GM18909 (cell line): ENCODE results near the gene SHC3.
"Not testable (repeated sequence)": the region's sequence is repeated elsewhere in the genome, so short reads cannot be mapped to it uniquely, and the experiment has no call there.

Experiments
- ATAC-seq: cut with Tn5 transposase; IDR thresholded peaks from one replicate; pipeline ENCODE4 v1.9.1; 2021; ENCODE audit warnings: mild to moderate bottlenecking; ENCODE audit not compliant: unreplicated experiment, poor library complexity

The SHC3 gene

GRCh38 chr9:89177944-89178829 lies at the start of gene SHC3:
Gene SHC3, minus strand, starts transcription at chr9:89178818. Its CDS starts 358 bp downstream, at chr9:89178460.
- ATAC-seq, result no peak

- no peak for ATAC-seq
Observed at GRCh38 chr9:89225991-89226471, 47.4 kb upstream of the SHC3 start.

- ATAC-seq, result no peak
Observed at GRCh38 chr9:89225587-89225986, 47.0 kb upstream of the SHC3 start.

- ATAC-seq, result no peak
Observed at GRCh38 chr9:89225036-89225435, 46.4 kb upstream of the SHC3 start.

- no peak for ATAC-seq
Observed at GRCh38 chr9:89224633-89225032, 46.0 kb upstream of the SHC3 start.

- no peak for ATAC-seq
Observed at GRCh38 chr9:89223396-89223977, 44.9 kb upstream of the SHC3 start.

- ATAC-seq, result no peak
Observed at GRCh38 chr9:89219637-89220036, 41.0 kb upstream of the SHC3 start.

GRCh38 chr9:89218040-89218928 lies 39.7 kb upstream of the SHC3 start:
- no peak for ATAC-seq

- ATAC-seq, result no peak
Observed at GRCh38 chr9:89215342-89215741, 36.7 kb upstream of the SHC3 start.

GRCh38 chr9:89213396-89213880 lies 34.8 kb upstream of the SHC3 start:
- no peak for ATAC-seq

GRCh38 chr9:89212171-89212570 lies 33.6 kb upstream of the SHC3 start:
- no peak for ATAC-seq

- not testable (repeated sequence) for ATAC-seq
Observed at GRCh38 chr9:89209311-89209710, 30.7 kb upstream of the SHC3 start.

- ATAC-seq, result no peak
Observed at GRCh38 chr9:89207026-89207425, 28.4 kb upstream of the SHC3 start.

GRCh38 chr9:89204801-89205200 lies 26.2 kb upstream of the SHC3 start:
- ATAC-seq, result no peak

GRCh38 chr9:89195131-89195797 lies 16.6 kb upstream of the SHC3 start:
- no peak for ATAC-seq

- no peak for ATAC-seq
Observed at GRCh38 chr9:89194421-89195130, 16.0 kb upstream of the SHC3 start.

GRCh38 chr9:89191004-89191403 lies 12.4 kb upstream of the SHC3 start:
- ATAC-seq, result no peak

GRCh38 chr9:89189215-89189614 lies 10.6 kb upstream of the SHC3 start:
- ATAC-seq, result no peak

GRCh38 chr9:89187950-89188349 lies 9.3 kb upstream of the SHC3 start:
- ATAC-seq, result no peak
